ENCODE results near the gene CPD.

CPD gene

GRCh38 chr17:30354701-30355100 is 24.0 kb upstream of the CPD start:
- H3K4ac ChIP-seq (ENCODE audit: low read depth, low read length): no peak overlapping the region
- H3K4me1 ChIP-seq (ENCODE audit: control insufficient read depth in 1 of 2, insufficient read depth in 2 of 2, low read length in 2 of 2): no peaks in the 10 kb centered on the region

GRCh38 chr17:30357476-30357875 is 21.3 kb upstream of the CPD start:
- Histone ChIP-seq H3K23ac (ENCODE audit: low read length) (no peak overlapping the region), H3K9me3 (ENCODE audit: insufficient read depth, low read depth, low read length) (peaks cover 4% of the 10 kb centered on the region), H3K27ac (ENCODE audit: low read depth, low read length) (no peak overlapping the region), H3K9ac (ENCODE audit: low read length) (no peak overlapping the region), H2AFZ (ENCODE audit: insufficient read depth, low read length, poor library complexity) (no peak overlapping the region), H3K14ac (ENCODE audit: low read length) (no peak overlapping the region), H3K18ac (ENCODE audit: low read length) (no peak overlapping the region), H4K91ac (ENCODE audit: low read depth, low read length) (no peak overlapping the region), H2BK5ac (ENCODE audit: low read depth, low read length, poor library complexity) (no peak overlapping the region), H3K79me2 (ENCODE audit: control insufficient read depth, insufficient read depth, low read length, poor library complexity) (no peaks in the 10 kb centered on the region), H3K4ac (ENCODE audit: low read depth, low read length) (no peak overlapping the region), H2BK120ac (ENCODE audit: insufficient read depth, low read length, poor library complexity) (no peak overlapping the region), H3K4me1 (ENCODE audit: control insufficient read depth in 1 of 2, insufficient read depth in 2 of 2, low read length in 2 of 2) (no peaks in the 10 kb centered on the region), H3K4me2 (ENCODE audit: low read length) (no peak overlapping the region), H2AK5ac (ENCODE audit: low read length) (no peak overlapping the region), H2BK12ac (ENCODE audit: low read length) (no peak overlapping the region), H3K36me3 (ENCODE audit: control insufficient read depth in 1 of 2, insufficient read depth in 2 of 2, low read length in 2 of 2) (no peaks in the 10 kb centered on the region), H4K8ac (ENCODE audit: low read depth, low read length) (no peak overlapping the region), H3K4me3 (ENCODE audit: low read depth, low read length) (no peak overlapping the region), H3K79me1 (ENCODE audit: low read length) (no peaks in the 10 kb centered on the region), H3K27me3 (ENCODE audit: insufficient read depth, low read length) (no peaks in the 10 kb centered on the region), H4K12ac (ENCODE audit: low read depth, low read length) (no peak overlapping the region)
- no peak for DNase-seq

More at GRCh38 chr17:30354701-30355100, 24.0 kb upstream of the CPD start:
- no peak for DNase-seq
- Histone ChIP-seq H3K4me3 (ENCODE audit: low read depth, low read length) (no peak overlapping the region), H3K18ac (ENCODE audit: low read length) (no peak overlapping the region), H4K91ac (ENCODE audit: low read depth, low read length) (no peak overlapping the region), H3K9me3 (ENCODE audit: insufficient read depth, low read depth, low read length) (no peaks in the 10 kb centered on the region), H3K14ac (ENCODE audit: low read length) (no peak overlapping the region), H3K23ac (ENCODE audit: low read length) (no peak overlapping the region), H3K4me2 (ENCODE audit: low read length) (no peak overlapping the region), H3K27me3 (ENCODE audit: insufficient read depth, low read length) (no peaks in the 10 kb centered on the region), H4K8ac (ENCODE audit: low read depth, low read length) (no peak overlapping the region), H2BK12ac (ENCODE audit: low read length) (no peak overlapping the region), H2AFZ (ENCODE audit: insufficient read depth, low read length, poor library complexity) (no peak overlapping the region), H2BK5ac (ENCODE audit: low read depth, low read length, poor library complexity) (no peak overlapping the region), H3K79me1 (ENCODE audit: low read length) (no peaks in the 10 kb centered on the region), H2AK5ac (ENCODE audit: low read length) (no peak overlapping the region), H3K79me2 (ENCODE audit: control insufficient read depth, insufficient read depth, low read length, poor library complexity) (no peaks in the 10 kb centered on the region), H2BK120ac (ENCODE audit: insufficient read depth, low read length, poor library complexity) (no peak overlapping the region), H3K36me3 (ENCODE audit: control insufficient read depth in 1 of 2, insufficient read depth in 2 of 2, low read length in 2 of 2) (no peaks in the 10 kb centered on the region), H3K9ac (ENCODE audit: low read length) (no peak overlapping the region), H3K27ac (ENCODE audit: low read depth, low read length) (no peak overlapping the region), H4K12ac (ENCODE audit: low read depth, low read length) (no peak overlapping the region)

GRCh38 chr17:30358055-30358760 is 20.5 kb upstream of the CPD start:
- no peak overlapping the region for H3K4me2 ChIP-seq (ENCODE audit: low read length)
- no peaks in the 10 kb centered on the region for H3K36me3 ChIP-seq (ENCODE audit: control insufficient read depth in 1 of 2, insufficient read depth in 2 of 2, low read length in 2 of 2)
- no peak overlapping the region for H3K9ac ChIP-seq (ENCODE audit: low read length)
- no peak overlapping the region for H2BK120ac ChIP-seq (ENCODE audit: insufficient read depth, low read length, poor library complexity)
- no peak for DNase-seq
- H4K8ac ChIP-seq (ENCODE audit: low read depth, low read length): no peak overlapping the region
- WGBS (ENCODE audit: extremely low coverage, insufficient coverage, insufficient read length): no CpG with 5 or more reads among the region's 5 CpGs
- no peaks in the 10 kb centered on the region for H3K4me1 ChIP-seq (ENCODE audit: control insufficient read depth in 1 of 2, insufficient read depth in 2 of 2, low read length in 2 of 2)
- H3K79me2 ChIP-seq (ENCODE audit: control insufficient read depth, insufficient read depth, low read length, poor library complexity): no peaks in the 10 kb centered on the region
- no peak overlapping the region for H4K91ac ChIP-seq (ENCODE audit: low read depth, low read length)
- no peak overlapping the region for H3K14ac ChIP-seq (ENCODE audit: low read length)
- no peak overlapping the region for H2AFZ ChIP-seq (ENCODE audit: insufficient read depth, low read length, poor library complexity)
- no peak overlapping the region for H3K18ac ChIP-seq (ENCODE audit: low read length)
- no peak overlapping the region for H3K4me3 ChIP-seq (ENCODE audit: low read depth, low read length)
- H4K12ac ChIP-seq (ENCODE audit: low read depth, low read length): no peak overlapping the region
- peaks cover 5% of the 10 kb centered on the region for H3K9me3 ChIP-seq (ENCODE audit: insufficient read depth, low read depth, low read length)
- H3K27ac ChIP-seq (ENCODE audit: low read depth, low read length): no peak overlapping the region
- no peak overlapping the region for H3K4ac ChIP-seq (ENCODE audit: low read depth, low read length)
- no peak overlapping the region for H2AK5ac ChIP-seq (ENCODE audit: low read length)
- H3K27me3 ChIP-seq (ENCODE audit: insufficient read depth, low read length): no peaks in the 10 kb centered on the region
- no peak overlapping the region for H2BK5ac ChIP-seq (ENCODE audit: low read depth, low read length, poor library complexity)
- H2BK12ac ChIP-seq (ENCODE audit: low read length): no peak overlapping the region
- no peak overlapping the region for H3K23ac ChIP-seq (ENCODE audit: low read length)
- H3K79me1 ChIP-seq (ENCODE audit: low read length): no peaks in the 10 kb centered on the region

GRCh38 chr17:30360086-30360808 is 18.5 kb upstream of the CPD start:
- Histone ChIP-seq H3K36me3 (ENCODE audit: control insufficient read depth in 1 of 2, insufficient read depth in 2 of 2, low read length in 2 of 2) (no peaks in the 10 kb centered on the region), H3K4me2 (ENCODE audit: low read length) (no peak overlapping the region), H3K14ac (ENCODE audit: low read length) (no peak overlapping the region), H2BK12ac (ENCODE audit: low read length) (no peak overlapping the region), H4K12ac (ENCODE audit: low read depth, low read length) (no peak overlapping the region), H4K8ac (ENCODE audit: low read depth, low read length) (no peak overlapping the region), H4K91ac (ENCODE audit: low read depth, low read length) (no peak overlapping the region), H2BK5ac (ENCODE audit: low read depth, low read length, poor library complexity) (no peak overlapping the region), H3K9ac (ENCODE audit: low read length) (no peak overlapping the region), H3K4me1 (ENCODE audit: control insufficient read depth in 1 of 2, insufficient read depth in 2 of 2, low read length in 2 of 2) (no peaks in the 10 kb centered on the region), H3K27me3 (ENCODE audit: insufficient read depth, low read length) (no peaks in the 10 kb centered on the region), H2AFZ (ENCODE audit: insufficient read depth, low read length, poor library complexity) (no peak overlapping the region), H2AK5ac (ENCODE audit: low read length) (no peak overlapping the region), H3K79me2 (ENCODE audit: control insufficient read depth, insufficient read depth, low read length, poor library complexity) (no peaks in the 10 kb centered on the region), H3K18ac (ENCODE audit: low read length) (no peak overlapping the region), H3K79me1 (ENCODE audit: low read length) (no peaks in the 10 kb centered on the region), H3K4ac (ENCODE audit: low read depth, low read length) (no peak overlapping the region), H3K4me3 (ENCODE audit: low read depth, low read length) (no peak overlapping the region), H3K23ac (ENCODE audit: low read length) (no peak overlapping the region), H2BK120ac (ENCODE audit: insufficient read depth, low read length, poor library complexity) (no peak overlapping the region), H3K27ac (ENCODE audit: low read depth, low read length) (no peak overlapping the region), H3K9me3 (ENCODE audit: insufficient read depth, low read depth, low read length) (peaks cover 5% of the 10 kb centered on the region)
- 100% methylated on average over 1 of the region's 8 CpGs for WGBS (ENCODE audit: extremely low coverage, insufficient coverage, insufficient read length)
- DNase-seq: no peak
